GM18507 (cell line): ENCODE measurements around the gene PRSS3.
"Not testable (repeated sequence)": the region's sequence is repeated elsewhere in the genome, so short reads cannot be mapped to it uniquely, and the experiment has no call there.

ENCODE experiments used
- DNase-seq: peaks from one replicate; pipeline ENCODE4 v3.0.0; 2011; ENCODE audit warnings: low read depth; ENCODE audit not compliant: insufficient read length; ENCODE audit errors: extremely low spot score
- FAIRE-seq: peaks from 2 replicates; lab custom pipeline; 2011; peaks lifted over from hg19 to GRCh38; lab: Jason Lieb, UNC

The PRSS3 gene

DNA sequence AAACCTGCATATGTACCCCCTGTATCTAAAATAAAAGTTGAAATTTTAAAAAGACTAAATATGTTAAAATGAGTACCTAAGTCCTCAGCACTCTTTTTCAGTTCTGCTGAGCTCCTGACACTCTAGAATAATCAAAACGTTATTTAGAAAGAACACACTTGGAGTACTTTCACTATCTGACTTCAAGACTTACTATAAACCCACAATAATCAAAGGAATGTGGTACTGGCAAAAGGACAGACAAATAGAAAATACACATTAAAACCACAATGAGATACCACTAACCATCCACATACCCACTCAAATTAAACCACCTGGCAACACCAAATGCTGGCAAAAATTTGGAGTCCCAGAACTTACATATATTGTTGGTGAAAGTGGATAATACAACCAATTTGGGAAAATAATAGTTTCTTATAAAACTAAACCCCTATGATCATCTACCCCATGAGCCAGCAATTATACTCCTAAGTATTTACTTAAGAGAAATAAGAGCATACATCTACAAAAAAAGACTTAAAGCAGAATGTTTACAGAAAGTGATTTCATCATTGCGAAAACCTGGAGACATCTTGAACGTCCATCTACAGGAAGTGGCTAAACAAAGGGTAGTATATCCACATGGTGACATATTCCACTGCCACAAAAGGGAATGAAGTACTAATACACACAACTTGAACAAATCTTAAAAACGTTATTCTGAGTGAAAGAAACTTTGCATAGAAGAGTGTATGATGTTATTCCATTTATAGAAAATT lies 12.8 kb upstream of the PRSS3 start:
- FAIRE-seq, result no peak
- DNase-seq, result no peak

DNA sequence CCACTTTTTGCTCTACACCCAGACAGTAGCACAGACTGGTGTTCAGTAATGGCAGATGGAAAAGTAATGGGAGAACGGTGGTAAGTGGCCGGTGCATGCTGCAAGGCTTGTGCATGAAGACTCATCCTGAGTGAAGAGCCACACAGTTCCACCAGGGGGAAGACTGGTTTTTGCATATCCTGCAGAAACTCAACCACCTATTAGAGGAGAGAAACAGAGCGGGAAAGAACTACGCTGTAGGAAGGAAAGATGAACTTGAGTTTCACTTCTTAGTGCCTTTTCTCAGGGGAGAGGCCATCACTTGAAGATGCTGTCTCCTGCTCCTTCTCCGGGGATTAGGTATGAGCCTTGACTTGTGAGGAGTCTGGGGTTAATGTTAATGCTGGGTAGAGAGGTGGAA lies 9.4 kb upstream of the PRSS3 start:
- DNase-seq (no peak), FAIRE-seq (peak; percentile 64)

DNA sequence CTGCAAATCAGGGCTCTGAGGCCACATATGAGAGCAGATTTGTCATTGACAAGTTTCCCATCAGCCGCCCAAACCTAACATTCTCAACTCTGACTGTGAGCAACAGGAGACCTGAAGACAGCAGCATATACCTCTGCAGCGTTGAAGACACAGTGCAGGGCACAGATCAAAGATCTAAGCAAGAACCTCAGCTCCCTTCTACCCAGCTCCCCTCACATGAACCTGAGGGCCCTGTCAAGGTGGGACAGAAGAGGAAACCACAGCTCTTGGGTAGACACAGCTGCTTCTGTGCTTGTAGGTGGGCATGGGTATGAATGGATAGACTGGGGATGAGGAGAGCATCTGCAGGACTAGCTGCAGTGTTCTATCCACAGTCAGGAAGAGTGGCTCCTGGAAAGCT lies 8.7 kb upstream of the PRSS3 start:
- FAIRE-seq, result no peak

DNA sequence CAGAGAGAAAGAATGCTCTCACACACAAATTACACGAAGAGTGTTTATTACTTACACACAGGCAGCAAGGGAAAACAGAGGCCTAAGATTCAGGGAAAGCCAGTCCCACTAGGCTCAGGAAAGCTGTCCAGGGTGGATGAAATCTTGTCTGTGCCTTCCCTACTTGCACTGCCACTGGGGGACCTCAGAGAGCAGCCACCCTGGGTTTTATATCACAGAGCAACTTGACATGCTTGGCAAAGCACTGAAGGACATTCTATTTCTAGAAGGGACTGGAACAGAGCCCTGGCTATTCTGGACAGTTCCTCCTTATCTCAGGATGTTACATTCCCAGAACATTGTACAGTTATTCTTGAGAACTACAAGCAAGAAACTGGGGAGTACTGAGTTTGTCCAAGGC lies 7.5 kb upstream of the PRSS3 start:
- DNase-seq, result no peak
- no peak for FAIRE-seq

More for the DNA sequence above, 8.7 kb upstream of the PRSS3 start:
- DNase-seq, result no peak

DNA sequence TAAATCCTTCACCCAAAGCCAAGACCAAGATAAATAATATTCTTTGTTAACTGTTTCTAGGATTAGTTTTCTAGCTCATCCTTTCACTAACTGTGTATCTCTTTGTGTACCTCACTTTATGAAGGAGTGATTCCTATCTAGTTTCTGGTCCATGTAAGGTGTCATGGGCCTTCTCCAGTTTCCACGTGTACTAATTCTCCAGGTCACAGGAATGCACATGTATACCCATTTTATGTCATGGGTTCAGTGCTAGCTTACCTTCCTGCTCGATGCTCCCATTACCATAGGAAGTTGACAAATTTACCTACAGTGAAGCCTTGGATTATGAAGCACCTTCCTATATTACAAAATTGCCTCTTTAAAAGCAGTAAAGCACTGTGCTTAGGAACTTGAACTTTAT lies 5.9 kb upstream of the PRSS3 start:
- not testable (repeated sequence) for FAIRE-seq, DNase-seq

DNA sequence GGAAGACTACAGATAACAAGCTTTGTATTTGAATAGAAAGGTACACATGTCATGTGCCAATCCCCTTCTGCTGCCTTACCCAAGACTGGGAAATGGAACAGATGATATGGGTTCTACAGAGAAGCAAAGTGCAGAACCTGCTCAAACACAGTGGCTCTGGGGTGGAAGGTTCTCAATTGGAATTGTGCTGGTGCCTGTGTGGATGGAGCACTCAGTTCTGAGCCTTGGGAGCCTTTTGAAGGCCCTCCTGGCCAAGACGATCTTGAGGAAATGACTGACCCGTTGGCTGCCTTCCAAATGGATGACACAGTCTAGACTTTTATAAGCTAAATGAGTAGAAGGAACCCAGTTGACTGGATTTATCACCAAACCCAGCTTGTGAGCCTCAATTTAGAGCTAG lies 4.2 kb upstream of the PRSS3 start:
- FAIRE-seq, result no peak
- DNase-seq, result no peak

DNA sequence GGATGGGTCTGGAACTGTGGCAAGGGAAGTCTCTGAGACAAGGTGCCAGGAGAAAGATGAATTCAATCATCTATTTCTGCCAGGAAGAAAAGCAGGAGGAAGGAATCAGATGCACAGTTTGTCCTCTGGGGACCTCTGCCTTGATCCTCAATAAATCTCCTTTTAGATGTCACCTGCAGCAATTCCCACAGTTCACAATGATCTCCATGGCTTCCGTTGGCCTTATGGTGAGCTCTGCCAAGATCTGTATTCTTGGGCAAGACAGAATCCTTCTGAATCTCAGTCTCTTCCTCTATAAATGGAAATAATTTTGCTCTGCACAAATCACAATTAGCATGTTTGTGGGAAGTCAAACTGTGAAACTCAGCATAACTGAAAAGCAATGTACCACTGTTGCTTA lies 1.9 kb upstream of the PRSS3 start:
- not testable (repeated sequence) for FAIRE-seq, DNase-seq

DNA sequence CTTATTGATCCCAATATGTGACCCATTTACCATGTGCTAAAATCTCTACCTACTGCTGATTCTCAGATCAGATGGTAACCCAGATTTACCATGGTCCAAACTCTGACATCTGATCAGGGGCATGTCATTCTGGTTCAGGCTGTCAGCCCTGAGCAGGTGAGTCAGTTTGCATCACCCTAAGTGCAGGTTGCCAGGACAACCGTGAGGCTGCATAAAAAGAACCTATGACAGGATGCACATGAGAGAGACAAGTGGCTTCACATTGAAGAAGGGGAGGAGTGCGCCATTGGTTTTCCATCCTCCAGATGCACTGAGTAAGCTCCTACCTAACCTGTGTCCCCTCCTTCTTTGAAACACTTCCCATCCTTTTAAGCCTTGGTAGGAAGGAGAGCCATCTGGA lies 801 bp upstream of the PRSS3 start:
- DNase-seq (no peak), FAIRE-seq (no peak)

DNA sequence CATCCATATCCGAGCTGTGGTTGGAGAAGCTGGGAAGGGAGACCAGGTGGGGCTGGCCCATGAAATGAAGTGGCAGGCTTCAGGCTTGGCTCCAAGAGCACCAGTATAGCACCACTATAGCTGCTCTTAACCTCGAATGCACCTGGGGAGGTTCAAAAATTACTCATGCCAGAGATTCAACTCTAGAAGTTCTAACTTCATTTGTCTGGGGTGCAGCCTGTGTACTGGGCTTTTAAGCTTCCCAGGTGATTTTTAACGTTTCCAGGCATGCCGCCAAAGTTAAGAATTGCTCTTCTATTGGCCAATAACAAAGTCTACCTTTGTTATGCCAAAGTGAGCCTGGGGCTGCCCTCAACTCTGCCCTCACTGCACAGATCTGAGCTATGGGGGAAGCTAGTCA lies 458 bp downstream of the PRSS3 start:
- FAIRE-seq (no peak), DNase-seq (no peak)

DNA sequence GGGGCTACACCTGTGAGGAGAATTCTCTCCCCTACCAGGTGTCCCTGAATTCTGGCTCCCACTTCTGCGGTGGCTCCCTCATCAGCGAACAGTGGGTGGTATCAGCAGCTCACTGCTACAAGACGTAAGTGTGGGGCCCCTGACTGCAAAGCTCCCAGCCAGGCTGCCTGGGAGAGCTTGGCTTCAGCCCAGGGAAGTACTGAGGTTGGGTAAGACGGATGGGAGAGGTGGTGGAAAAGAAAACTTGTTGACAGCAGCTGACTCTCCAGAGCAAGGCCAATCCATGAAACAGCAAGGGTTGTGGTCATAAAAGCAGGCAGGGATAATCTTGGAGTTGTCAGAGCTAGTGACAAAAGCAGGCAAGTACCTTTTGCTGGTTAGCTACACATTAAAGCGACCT lies 1.3 kb downstream of the PRSS3 start:
- not testable (repeated sequence) for DNase-seq, FAIRE-seq

DNA sequence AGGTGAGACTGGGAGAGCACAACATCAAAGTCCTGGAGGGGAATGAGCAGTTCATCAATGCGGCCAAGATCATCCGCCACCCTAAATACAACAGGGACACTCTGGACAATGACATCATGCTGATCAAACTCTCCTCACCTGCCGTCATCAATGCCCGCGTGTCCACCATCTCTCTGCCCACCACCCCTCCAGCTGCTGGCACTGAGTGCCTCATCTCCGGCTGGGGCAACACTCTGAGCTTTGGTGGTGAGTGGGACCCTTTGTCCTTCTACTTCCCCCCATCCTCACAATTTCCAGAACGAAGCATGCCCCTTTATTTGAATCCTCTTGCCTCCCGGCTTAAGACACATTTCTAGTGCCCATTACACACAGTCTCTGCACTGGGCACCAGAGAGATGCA lies 2.5 kb downstream of the PRSS3 start:
- no peak for FAIRE-seq
- no peak for DNase-seq

DNA sequence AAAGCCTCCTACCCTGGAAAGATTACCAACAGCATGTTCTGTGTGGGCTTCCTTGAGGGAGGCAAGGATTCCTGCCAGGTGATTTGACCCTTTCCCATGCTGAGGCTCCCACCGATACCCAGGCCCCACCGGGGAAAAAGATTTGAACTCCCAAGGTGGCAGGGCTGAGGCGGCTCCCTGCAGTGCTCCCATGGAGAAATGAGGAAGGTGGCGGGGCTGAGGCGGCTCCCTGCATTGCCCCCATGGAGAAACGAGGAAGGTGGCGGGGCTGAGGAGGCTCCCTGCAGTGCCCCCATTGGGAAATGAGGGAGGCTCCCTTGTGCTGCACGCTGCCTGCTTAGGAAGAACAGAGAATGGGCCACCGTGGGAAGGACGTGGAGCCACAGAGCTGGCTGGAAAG lies 3.2 kb downstream of the PRSS3 start:
- DNase-seq, result no peak
- no peak for FAIRE-seq

DNA sequence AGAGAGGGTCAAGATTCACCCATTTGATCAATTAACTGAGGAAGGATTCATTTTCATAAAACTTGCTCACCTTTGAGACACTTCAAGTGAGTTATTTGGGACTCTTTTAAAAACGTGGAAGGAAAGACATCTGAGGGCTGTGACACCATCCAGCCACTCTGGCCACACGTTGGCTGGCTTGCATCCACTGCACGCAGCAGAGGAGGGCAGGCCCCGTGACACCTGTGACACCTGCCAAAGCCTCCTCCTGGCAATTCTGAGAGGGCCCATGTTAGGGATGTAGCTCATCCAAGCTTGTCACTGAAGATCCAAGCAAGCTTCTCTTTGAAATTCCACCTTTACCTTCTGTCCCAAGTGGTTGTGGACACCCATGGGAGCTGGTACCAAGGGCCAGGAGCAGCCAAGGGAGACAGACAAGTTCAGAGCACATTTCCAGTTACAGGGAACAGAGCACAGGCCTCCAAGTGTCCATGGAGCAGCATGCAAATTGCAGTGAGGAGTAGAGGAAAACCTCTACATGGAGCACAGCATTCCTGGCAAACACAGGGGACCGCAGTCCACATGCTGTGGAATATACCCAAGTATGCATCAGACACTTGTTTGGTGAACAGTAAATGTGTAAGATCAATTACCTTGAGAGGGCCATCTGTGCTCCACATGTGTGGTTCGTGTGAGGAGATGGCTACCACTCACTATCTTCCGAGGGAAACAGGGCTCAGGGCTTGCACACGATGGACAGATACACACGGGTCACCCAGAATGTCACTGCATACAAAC lies 4.8 kb downstream of the PRSS3 start:
- no peak for DNase-seq
- FAIRE-seq, result no peak

DNA sequence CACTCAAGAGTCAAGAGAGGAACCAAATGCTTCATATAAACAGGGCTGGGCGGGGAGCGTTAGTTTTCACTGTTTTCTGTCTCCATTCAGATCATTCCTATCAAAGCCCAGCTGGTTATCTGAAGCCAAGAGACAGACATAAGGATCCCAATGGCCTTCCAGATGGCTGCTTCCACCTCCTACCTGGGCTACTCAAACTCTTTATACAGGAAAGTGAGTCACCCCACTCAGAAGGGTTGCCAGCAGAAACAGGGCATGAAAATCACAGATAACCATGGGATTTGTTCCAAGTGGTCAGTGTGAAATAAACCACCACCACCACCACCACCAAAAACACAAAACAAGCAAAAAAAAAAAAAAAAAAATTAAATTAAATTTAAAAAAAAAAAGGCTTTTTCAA lies 5.5 kb downstream of the PRSS3 start:
- DNase-seq (no peak), FAIRE-seq (no peak)

DNA sequence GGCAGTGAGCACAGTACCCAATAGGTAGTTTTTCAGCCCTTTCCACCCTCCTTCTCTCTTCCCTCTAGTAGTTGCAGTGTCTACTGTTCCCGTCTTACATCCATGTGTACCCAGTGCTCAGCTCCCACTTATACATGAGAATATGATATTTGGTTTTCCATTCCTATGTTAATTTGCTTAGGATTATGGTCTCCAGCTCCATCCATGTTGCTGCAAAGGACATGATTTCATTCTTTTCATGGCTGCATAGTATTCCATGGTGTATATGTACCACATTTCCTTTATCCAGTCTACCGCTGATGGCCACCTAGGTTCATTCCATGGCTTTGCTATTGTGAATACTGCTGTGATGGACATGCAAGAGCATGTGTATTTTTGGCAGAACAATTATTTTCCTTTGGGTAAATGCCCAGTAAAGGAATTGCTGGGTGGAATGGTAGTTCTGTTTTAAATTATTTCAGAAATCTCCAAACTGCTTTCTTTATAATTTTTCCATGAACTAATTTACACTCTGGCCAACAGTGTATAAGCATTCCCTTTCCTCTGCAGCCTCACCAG lies 6.7 kb downstream of the PRSS3 start:
- not testable (repeated sequence) for FAIRE-seq, DNase-seq

DNA sequence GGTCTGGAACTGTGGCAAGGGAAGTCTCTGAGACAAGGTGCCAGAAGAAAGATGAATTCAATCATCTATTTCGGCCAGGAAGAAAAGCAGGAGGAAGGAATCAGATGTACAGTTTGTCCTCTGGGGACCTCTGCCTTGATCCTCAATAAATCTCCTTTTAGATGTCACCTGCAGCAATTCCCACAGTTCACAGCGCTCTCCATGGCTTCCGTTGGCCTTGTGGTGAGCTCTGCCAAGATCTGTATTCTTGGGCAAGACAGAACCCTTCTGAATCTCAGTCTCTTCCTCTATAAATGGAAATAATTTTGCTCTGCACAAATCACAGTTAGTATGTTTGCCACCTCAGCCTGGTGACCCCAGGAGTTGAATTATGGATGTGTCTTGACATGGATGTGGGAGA lies 8.8 kb downstream of the PRSS3 start:
- not testable (repeated sequence) for FAIRE-seq

DNA sequence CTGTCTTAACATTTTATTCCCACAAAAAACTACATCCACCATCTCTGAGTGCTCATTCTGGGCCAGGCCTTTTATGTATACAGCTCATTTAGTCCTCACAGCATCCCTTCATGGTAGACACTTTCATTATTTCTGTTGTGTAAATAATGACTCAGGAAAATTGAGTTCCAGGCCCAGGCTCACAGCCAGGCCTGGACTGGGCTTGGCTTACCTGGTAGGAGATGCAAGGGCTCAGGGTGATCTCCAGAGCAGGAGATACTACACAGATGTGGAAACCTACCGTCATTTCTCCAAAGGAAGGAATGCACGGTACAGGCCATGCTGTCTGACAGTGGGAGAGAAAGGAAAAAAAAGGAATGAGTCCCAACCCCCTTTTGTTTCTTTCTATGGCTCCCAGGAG lies 11.8 kb downstream of the PRSS3 start:
- DNase-seq, FAIRE-seq: not testable (repeated sequence)

More for the DNA sequence above, 8.8 kb downstream of the PRSS3 start:
- DNase-seq, result not testable (repeated sequence)

DNA sequence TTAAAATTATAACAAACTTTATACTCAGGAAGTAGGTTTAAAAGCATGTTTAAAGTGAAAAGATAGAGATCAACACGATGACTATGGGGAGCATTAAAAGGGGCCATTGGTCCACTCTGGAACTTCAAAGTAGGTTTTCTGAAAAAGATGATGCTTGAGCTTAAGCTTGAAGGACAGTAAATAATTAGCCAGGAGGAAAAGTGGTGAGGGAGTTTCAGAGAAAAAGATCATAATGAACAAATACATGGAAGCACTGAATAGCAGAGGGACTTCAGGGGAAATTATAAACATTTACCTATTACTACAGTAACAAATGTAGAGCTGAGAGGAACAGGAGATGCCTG lies 13.6 kb downstream of the PRSS3 start:
- FAIRE-seq, DNase-seq: not testable (repeated sequence)

DNA sequence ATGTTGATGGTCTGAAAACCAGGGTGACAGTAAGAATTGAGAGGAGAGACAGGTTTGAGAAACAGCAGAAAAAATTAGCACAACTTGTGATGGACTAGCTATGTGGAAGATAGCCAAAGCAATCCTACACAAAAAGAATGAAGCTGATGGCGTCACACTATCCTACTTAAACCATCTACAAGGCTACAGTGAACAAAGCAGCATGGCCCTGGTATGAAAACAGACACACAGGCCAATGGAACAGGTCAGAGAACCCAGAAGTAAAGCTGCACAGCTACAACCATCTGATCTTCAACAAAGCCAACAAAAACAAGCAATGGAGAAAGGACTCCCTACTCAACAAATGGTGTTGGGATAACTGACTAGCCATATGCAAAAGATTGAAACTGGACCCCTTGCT lies 14.1 kb downstream of the PRSS3 start:
- DNase-seq, result no peak
- FAIRE-seq, result no peak

DNA sequence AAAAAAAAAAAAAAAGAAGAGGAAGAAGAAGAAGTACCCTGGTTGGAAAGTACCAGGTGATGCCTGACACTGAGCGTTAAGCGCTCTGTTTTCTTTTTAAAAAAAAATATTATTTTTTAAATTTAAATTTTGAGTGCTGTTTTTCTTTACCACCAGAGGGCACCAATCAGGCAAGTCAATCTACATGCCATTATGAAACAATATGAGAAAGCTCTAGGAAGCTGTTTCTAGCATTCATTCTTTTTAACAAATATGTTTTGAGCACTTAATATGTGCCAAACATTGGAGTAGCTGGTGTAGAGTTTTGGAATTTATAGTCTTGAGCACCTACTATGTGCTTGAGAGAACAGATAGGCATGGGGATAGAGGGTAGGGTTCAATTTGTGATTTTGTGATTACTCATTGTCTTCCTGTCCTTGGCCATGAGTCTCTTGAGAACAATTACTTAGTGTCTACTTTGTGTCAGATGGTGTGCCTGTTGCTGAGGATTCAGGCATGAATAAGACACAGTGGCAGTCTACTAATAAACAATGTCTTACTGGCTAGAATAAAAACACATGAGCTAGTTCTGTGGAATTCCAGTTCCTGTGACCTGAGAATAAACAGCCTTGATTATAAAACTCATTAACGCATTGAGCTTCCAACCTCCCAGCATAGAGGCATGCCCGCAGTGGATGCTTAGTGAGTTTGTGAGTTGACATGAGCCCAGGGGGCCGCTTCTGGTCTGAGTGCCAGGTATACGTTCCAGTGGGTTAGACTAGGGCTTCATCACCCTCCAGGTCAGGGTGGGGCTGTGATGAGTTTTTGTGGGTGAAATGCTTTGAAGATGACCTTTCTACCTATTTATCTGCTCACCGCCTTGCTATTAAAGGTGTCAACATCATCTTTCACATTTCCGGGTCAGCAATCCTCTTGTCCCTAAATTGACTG lies 18.6 kb downstream of the PRSS3 start:
- FAIRE-seq, result peak; percentile 69

More for the DNA sequence above, 18.6 kb downstream of the PRSS3 start:
- DNase-seq, result no peak
